ENCODE results near the gene SLC15A5. TPM values are rescaled to one million over a fixed set of nuclear protein-coding genes. Genes with fewer than 3 reads are reported as not detected.

SLC15A5 gene
- total RNA-seq, 1 donor from 2014 or later: not detected

DNA sequence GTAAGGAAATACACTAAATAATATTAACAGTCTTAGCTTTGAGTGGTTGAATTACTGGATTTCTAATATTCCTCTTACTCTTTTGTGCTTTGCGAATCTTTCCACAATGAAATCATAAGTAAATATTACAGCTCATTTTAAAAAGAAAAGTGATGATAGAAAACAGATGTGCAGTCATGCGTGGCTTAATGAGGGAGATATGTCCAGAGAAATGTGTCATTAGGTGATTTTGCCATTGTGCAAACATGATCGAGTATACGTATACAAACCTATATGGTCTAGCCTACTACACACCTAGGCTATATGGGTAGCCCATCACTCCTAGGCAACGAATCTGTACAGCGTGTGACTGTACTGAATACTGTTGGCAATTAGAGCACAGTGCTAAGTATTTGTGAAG is 59.3 kb downstream of the SLC15A5 start:
- Histone ChIP-seq H3K27ac (no peak overlapping the region), H3K4me3 (no peak overlapping the region), H3K36me3 (no peaks in the 10 kb centered on the region), H3K9me3 (no peaks in the 10 kb centered on the region), H3K27me3 (no peaks in the 10 kb centered on the region), H3K4me1 (no peaks in the 10 kb centered on the region)
- no peak for DNase-seq (ENCODE audit: low spot score in 2 of 2)
- intact Hi-C loops (cut with DNase I): no loop called here
- TF ChIP-seq, protein P1, sequence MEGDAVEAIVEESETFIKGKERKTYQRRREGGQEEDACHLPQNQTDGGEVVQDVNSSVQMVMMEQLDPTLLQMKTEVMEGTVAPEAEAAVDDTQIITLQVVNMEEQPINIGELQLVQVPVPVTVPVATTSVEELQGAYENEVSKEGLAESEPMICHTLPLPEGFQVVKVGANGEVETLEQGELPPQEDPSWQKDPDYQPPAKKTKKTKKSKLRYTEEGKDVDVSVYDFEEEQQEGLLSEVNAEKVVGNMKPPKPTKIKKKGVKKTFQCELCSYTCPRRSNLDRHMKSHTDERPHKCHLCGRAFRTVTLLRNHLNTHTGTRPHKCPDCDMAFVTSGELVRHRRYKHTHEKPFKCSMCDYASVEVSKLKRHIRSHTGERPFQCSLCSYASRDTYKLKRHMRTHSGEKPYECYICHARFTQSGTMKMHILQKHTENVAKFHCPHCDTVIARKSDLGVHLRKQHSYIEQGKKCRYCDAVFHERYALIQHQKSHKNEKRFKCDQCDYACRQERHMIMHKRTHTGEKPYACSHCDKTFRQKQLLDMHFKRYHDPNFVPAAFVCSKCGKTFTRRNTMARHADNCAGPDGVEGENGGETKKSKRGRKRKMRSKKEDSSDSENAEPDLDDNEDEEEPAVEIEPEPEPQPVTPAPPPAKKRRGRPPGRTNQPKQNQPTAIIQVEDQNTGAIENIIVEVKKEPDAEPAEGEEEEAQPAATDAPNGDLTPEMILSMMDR (IDR thresholded peaks at IDR 0.05): no peak

DNA sequence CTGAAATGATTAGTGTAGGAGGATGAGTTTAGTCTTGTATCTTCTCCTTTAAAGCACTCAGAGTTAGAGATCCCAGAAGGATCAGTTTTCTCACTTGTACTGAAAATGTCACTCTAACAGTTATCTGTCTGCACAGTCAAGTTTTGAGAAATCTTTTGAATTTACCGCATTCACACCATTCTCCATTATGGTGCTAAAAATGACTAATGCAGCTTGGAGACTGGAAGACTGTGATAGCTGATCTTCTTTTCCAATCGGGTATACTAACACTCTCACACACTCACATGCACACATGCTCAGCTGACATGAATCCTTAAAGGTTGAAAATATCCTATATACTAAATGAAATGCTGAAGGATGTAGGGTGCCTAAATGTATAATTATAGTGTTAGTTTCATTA is 65.8 kb downstream of the SLC15A5 start:
- Histone ChIP-seq H3K4me3 (no peak overlapping the region), H3K36me3 (no peaks in the 10 kb centered on the region), H3K4me1 (no peaks in the 10 kb centered on the region), H3K9me3 (no peaks in the 10 kb centered on the region), H3K27ac (no peak overlapping the region), H3K27me3 (no peaks in the 10 kb centered on the region)
- TF ChIP-seq, protein P1 (IDR thresholded peaks at IDR 0.05): no peak
- intact Hi-C loops (cut with DNase I): no loop called here
- DNase-seq (ENCODE audit: low spot score in 2 of 2): no peak

DNA sequence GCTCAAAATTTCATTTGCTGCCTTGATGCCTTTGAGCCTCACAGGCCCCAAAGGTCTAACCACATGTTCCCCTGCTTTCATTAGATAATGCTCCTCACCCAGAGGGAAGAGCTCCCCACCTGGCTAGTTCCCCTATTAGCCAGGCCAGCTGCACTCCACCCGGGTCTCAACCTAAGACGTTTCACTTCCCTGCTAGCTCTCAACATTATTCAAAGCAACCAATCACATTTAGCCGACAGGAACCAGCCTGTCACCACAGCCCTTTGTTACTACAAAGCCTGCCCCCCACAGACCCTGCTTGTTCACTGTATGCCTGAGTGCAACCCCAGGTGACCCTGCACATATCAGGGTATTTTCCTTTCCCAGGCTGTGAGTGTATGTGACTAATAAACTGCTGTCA is 78.6 kb downstream of the SLC15A5 start:
- H3K27ac ChIP-seq: no peak overlapping the region
- no peaks in the 10 kb centered on the region for H3K27me3 ChIP-seq
- intact Hi-C loops (cut with DNase I): no loop called here
- TF ChIP-seq, protein P1 (IDR thresholded peaks at IDR 0.05): no peak
- no peak overlapping the region for H3K4me3 ChIP-seq
- H3K9me3 ChIP-seq: peaks cover 0 to 6% of the 10 kb centered on the region in 2 donors
- H3K36me3 ChIP-seq: no peaks in the 10 kb centered on the region
- no peaks in the 10 kb centered on the region for H3K4me1 ChIP-seq
- DNase-seq (ENCODE audit: low spot score in 2 of 2): no peak

DNA sequence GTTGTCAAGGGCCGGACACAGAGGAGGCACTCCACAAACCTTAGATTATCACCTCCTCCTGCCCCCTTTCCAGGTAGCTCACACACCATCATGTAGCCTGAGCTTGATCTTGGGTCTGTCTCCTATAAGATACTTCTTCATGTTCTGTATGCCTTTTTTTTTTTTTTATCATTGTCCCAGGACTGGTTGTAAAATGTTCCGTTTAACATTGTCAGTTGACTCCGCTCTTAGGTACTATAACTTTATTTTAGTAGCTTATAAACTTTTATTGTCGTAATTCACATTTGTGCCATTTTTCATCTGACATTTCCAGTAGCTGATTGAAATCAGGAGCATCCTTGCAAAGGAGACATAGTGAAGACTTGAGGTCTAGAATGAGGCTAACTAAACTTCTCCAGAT is 79.9 kb downstream of the SLC15A5 start:
- intact Hi-C loops (cut with DNase I): no loop called here
- Histone ChIP-seq H3K4me3 (no peak overlapping the region), H3K4me1 (no peaks in the 10 kb centered on the region), H3K36me3 (no peaks in the 10 kb centered on the region), H3K9me3 (peaks cover 0 to 6% of the 10 kb centered on the region in 2 donors), H3K27me3 (no peaks in the 10 kb centered on the region), H3K27ac (no peak overlapping the region)
- TF ChIP-seq, protein P1 (IDR thresholded peaks at IDR 0.05): no peak
- DNase-seq (ENCODE audit: low spot score in 2 of 2): no peak

DNA sequence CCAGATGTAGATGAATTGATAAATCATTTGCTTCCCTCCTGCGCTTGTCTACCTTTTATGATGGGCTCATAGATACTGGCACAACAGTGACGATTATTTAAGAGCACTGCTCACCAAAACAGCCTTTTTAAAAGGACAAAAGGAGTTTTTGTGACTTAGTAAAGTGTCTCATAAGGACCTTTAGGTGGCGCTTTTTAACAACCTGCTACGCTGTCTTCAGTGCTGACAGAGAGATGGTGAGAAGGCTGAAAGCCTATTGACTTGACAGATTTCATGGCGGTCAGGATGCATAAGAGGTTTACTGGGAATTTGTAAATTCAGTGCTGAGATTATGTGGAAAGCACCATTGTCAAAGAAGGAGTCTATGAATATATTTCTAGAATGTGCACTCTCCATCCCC is 87.6 kb downstream of the SLC15A5 start:
- Histone ChIP-seq H3K9me3 (no peaks in the 10 kb centered on the region), H3K27me3 (no peaks in the 10 kb centered on the region), H3K27ac (no peak overlapping the region), H3K4me3 (no peak overlapping the region), H3K36me3 (no peaks in the 10 kb centered on the region), H3K4me1 (no peaks in the 10 kb centered on the region)
- no peak for DNase-seq (ENCODE audit: low spot score in 2 of 2)
- intact Hi-C loops (cut with DNase I): no loop called here
- TF ChIP-seq, protein P1 (IDR thresholded peaks at IDR 0.05): no peak

DNA sequence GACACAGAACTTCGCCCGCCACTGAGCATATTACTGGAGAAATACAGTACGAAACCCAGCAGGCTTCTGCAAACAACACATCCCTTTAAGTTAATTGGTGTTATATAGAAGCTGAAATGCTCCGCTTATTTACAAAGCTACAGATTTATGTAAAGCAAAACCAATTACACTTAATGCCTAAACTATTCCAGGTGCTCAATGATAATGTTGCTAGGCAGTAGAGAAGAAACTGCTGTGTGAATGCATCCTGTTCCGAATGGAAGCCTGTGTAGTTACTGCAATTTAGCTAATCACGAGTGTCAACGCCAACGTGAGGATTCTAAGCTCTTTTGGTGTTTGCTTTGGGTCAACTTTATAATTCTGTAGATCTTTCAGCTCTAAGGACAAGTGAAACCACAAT is 89.8 kb downstream of the SLC15A5 start:
- intact Hi-C loops (cut with DNase I): no loop called here
- TF ChIP-seq, protein P1 (IDR thresholded peaks at IDR 0.05): no peak
- Histone ChIP-seq H3K27me3 (no peaks in the 10 kb centered on the region), H3K27ac (no peak overlapping the region), H3K4me1 (no peaks in the 10 kb centered on the region), H3K4me3 (no peak overlapping the region), H3K9me3 (no peaks in the 10 kb centered on the region), H3K36me3 (no peaks in the 10 kb centered on the region)
- no peak for DNase-seq (ENCODE audit: low spot score in 2 of 2)

Measured in ascending aorta (tissue), 2 donors.